SK-N-SH treated with all-trans-retinoic acid at 6 μM for 48 hours (cell line): Measurements from ENCODE around the gene GRM2.
"Not testable (repeated sequence)": the region's sequence is repeated elsewhere in the genome, so short reads cannot be mapped to it uniquely, and the experiment has no call there.

Experiments
- ATAC-seq: fragments of 200-7000 bp; cut with Tn5 transposase; 3 replicates; pipeline ENCODE4 v1.9.1; 2020; ENCODE audit warnings: mild to moderate bottlenecking, moderate library complexity
- ARNTL ChIP-seq: fragments of 450-650 bp; formaldehyde crosslinking; IDR thresholded peaks from 2 replicates; pipeline ENCODE4 v1.5.0; 2020; ENCODE audit warnings: low read depth, mild to moderate bottlenecking, moderate library complexity, borderline replicate concordance
- BACH2 ChIP-seq: fragments of 250-450 bp; sonication (Bioruptor Pico); IDR thresholded peaks from 2 replicates; pipeline ENCODE4 v1.9.0; 2021; ENCODE audit warnings: mild to moderate bottlenecking, borderline replicate concordance
- CSDC2 ChIP-seq: fragments of 250-450 bp; sonication (Bioruptor Pico); IDR thresholded peaks from 2 replicates; pipeline ENCODE4 v1.5.0; 2020; ENCODE audit warnings: mild to moderate bottlenecking, moderate library complexity
- ESRRG ChIP-seq: fragments of 250-450 bp; sonication (Bioruptor Pico); IDR thresholded peaks from 2 replicates; pipeline ENCODE4 v1.6.1; 2021; ENCODE audit warnings: mild to moderate bottlenecking
- ISL1 ChIP-seq: fragments of 250-450 bp; sonication (Bioruptor Pico); IDR thresholded peaks from 2 replicates; pipeline ENCODE4 v2.1.2; 2022; ENCODE audit warnings: mild to moderate bottlenecking, moderate library complexity
- OSR1 ChIP-seq: fragments of 250-450 bp; sonication (Bioruptor Pico); IDR thresholded peaks from 2 replicates; pipeline ENCODE4 v1.8.0; 2022; ENCODE audit warnings: moderate library complexity, mild to moderate bottlenecking, inconsistent platforms
- PPARA ChIP-seq: fragments of 250-450 bp; sonication (Bioruptor Pico); IDR thresholded peaks from 2 replicates; pipeline ENCODE4 v1.5.0; 2020; ENCODE audit warnings: mild to moderate bottlenecking, borderline replicate concordance
- RARB ChIP-seq: fragments of 250-450 bp; sonication (Bioruptor Pico); IDR thresholded peaks from 2 replicates; pipeline ENCODE4 v1.8.0; 2021; ENCODE audit warnings: mild to moderate bottlenecking, moderate library complexity
- SNAI2 ChIP-seq: fragments of 250-450 bp; sonication (Bioruptor Pico); IDR thresholded peaks from 2 replicates; pipeline ENCODE4 v1.5.0; 2020; ENCODE audit warnings: mild to moderate bottlenecking, moderate library complexity
- TCF4 ChIP-seq: fragments of 250-450 bp; sonication (Bioruptor Pico); IDR thresholded peaks from 2 replicates; pipeline ENCODE4 v1.8.0; 2021; ENCODE audit warnings: mild to moderate bottlenecking, moderate library complexity, borderline replicate concordance
- TOX ChIP-seq: fragments of 250-450 bp; sonication (Bioruptor Pico); IDR thresholded peaks from 2 replicates; pipeline ENCODE4 v1.8.0; 2021; ENCODE audit warnings: mild to moderate bottlenecking, moderate library complexity, borderline replicate concordance
- TSHZ2 ChIP-seq: fragments of 250-450 bp; sonication (Bioruptor Pico); IDR thresholded peaks from 2 replicates; pipeline ENCODE4 v1.5.0; 2020; ENCODE audit warnings: mild to moderate bottlenecking, moderate library complexity
- ZC3H10 ChIP-seq: fragments of 250-450 bp; sonication (Bioruptor Pico); IDR thresholded peaks from 2 replicates; pipeline ENCODE4 v1.5.1; 2021; ENCODE audit warnings: mild to moderate bottlenecking, moderate library complexity
- ZFP3 ChIP-seq: fragments of 250-450 bp; sonication (Bioruptor Pico); IDR thresholded peaks from 2 replicates; pipeline ENCODE4 v1.5.0; 2020; ENCODE audit warnings: mild to moderate bottlenecking, moderate library complexity
- ZFP30 ChIP-seq: fragments of 450-650 bp; formaldehyde crosslinking; IDR thresholded peaks from 2 replicates; pipeline ENCODE4 v1.5.0; 2022; ENCODE audit warnings: mild to moderate bottlenecking, moderate library complexity
- ZNF565 ChIP-seq: fragments of 450-650 bp; formaldehyde crosslinking; conservative IDR thresholded peaks from 2 replicates; pipeline ENCODE4 v1.5.0; 2020; ENCODE audit warnings: low read depth, mild to moderate bottlenecking, moderate library complexity
- ZNF70 ChIP-seq: fragments of 450-650 bp; formaldehyde crosslinking; IDR thresholded peaks from 2 replicates; pipeline ENCODE4 v1.5.0; 2020; ENCODE audit warnings: mild to moderate bottlenecking, moderate library complexity
- ZNF8 ChIP-seq: fragments of 450-650 bp; formaldehyde crosslinking; IDR thresholded peaks from 2 replicates; pipeline ENCODE4 v1.5.0; 2020; ENCODE audit warnings: mild to moderate bottlenecking, moderate library complexity
- TF ChIP-seq, protein P1 (sequence below): fragments of 250-450 bp; sonication (Bioruptor Pico); IDR thresholded peaks from 2 replicates; pipeline ENCODE4 v1.5.1; 2020; ENCODE audit warnings: low read depth, mild to moderate bottlenecking, moderate library complexity
- TF ChIP-seq, protein P2 (sequence below): fragments of 250-450 bp; sonication (Bioruptor Pico); IDR thresholded peaks from 2 replicates; pipeline ENCODE4 v1.5.1; 2021; ENCODE audit warnings: mild to moderate bottlenecking, moderate library complexity
- TF ChIP-seq, protein P3 (sequence below): fragments of 250-450 bp; sonication (Bioruptor Pico); IDR thresholded peaks from 2 replicates; pipeline ENCODE4 v1.8.0; 2021; ENCODE audit warnings: low read depth, mild to moderate bottlenecking, moderate library complexity, borderline replicate concordance
- TF ChIP-seq, protein P4 (sequence below): fragments of 250-450 bp; sonication (Bioruptor Pico); IDR thresholded peaks from 2 replicates; pipeline ENCODE4 v1.8.0; 2020; ENCODE audit warnings: mild to moderate bottlenecking, moderate library complexity, borderline replicate concordance

The GRM2 gene

DNA sequence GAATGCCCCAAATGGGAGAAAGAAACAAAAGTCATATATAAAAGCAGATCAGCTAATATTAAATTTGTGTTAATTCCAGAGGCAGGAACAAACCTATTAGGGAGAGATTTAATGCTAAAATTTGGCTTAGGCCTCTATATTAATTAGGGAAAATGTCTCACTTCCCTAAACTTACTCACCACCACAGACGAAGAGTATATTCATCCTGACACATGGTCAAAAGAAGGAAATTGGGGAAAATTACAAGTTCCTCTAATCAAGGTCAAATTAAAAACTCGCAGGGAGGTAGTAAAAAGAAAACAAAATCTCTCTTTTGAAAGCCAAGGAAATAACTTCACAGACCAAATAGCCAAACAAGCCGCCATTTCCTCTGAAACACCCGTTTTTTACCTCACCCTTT lies 32.2 kb downstream of the GRM2 start:
- ATAC-seq: no peak
- TF ChIP-seq ZNF565 (CRISPR knock-in tag) (no peak), ESRRG (no peak), PPARA (no peak)

- not testable (repeated sequence) for ATAC-seq
These were observed 35.5 kb downstream of the GRM2 start for GRCh38 chr3:51742320-51742719.

DNA sequence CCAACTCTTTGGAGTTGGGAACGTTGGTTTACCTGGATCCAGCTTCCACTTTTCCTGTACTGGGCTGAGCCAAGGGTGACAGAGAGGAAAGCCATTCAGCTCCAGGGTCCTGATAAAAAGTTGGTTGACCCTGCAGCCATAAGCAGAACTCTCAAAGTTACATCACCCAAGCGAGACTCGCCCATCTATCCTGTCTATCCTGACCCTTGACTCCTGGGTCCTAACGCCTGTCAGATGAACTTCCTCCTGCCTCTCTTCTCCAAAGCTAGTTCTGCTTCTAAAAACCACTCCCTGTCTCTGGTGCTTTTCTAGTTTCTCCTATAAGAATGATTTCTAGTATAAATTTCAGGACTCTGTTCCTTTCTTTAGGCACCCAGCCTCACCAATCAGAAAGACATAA lies 36.1 kb downstream of the GRM2 start:
- not testable (repeated sequence) for ATAC-seq

GRCh38 chr3:51747840-51748239 lies 41.0 kb downstream of the GRM2 start:
- TF ChIP-seq ZFP3 (CRISPR knock-in tag) (no peak), ISL1 (no peak), OSR1 (CRISPR knock-in tag) (no peak), ZNF70 (CRISPR knock-in tag) (no peak), CSDC2 (CRISPR knock-in tag) (no peak), SNAI2 (CRISPR knock-in tag) (no peak), ZNF8 (CRISPR knock-in tag) (no peak), ZNF565 (CRISPR knock-in tag) (no peak), PPARA (no peak), ESRRG (no peak), ZFP30 (CRISPR knock-in tag) (no peak)
- TF ChIP-seq, protein P1, sequence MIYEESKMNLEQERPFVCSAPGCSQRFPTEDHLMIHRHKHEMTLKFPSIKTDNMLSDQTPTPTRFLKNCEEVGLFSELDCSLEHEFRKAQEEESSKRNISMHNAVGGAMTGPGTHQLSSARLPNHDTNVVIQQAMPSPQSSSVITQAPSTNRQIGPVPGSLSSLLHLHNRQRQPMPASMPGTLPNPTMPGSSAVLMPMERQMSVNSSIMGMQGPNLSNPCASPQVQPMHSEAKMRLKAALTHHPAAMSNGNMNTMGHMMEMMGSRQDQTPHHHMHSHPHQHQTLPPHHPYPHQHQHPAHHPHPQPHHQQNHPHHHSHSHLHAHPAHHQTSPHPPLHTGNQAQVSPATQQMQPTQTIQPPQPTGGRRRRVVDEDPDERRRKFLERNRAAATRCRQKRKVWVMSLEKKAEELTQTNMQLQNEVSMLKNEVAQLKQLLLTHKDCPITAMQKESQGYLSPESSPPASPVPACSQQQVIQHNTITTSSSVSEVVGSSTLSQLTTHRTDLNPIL (CRISPR knock-in tag): no peak
- TF ChIP-seq, protein P2, sequence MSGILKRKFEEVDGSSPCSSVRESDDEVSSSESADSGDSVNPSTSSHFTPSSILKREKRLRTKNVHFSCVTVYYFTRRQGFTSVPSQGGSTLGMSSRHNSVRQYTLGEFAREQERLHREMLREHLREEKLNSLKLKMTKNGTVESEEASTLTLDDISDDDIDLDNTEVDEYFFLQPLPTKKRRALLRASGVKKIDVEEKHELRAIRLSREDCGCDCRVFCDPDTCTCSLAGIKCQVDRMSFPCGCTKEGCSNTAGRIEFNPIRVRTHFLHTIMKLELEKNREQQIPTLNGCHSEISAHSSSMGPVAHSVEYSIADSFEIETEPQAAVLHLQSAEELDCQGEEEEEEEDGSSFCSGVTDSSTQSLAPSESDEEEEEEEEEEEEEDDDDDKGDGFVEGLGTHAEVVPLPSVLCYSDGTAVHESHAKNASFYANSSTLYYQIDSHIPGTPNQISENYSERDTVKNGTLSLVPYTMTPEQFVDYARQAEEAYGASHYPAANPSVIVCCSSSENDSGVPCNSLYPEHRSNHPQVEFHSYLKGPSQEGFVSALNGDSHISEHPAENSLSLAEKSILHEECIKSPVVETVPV (CRISPR knock-in tag): no peak
- TF ChIP-seq, protein P3, sequence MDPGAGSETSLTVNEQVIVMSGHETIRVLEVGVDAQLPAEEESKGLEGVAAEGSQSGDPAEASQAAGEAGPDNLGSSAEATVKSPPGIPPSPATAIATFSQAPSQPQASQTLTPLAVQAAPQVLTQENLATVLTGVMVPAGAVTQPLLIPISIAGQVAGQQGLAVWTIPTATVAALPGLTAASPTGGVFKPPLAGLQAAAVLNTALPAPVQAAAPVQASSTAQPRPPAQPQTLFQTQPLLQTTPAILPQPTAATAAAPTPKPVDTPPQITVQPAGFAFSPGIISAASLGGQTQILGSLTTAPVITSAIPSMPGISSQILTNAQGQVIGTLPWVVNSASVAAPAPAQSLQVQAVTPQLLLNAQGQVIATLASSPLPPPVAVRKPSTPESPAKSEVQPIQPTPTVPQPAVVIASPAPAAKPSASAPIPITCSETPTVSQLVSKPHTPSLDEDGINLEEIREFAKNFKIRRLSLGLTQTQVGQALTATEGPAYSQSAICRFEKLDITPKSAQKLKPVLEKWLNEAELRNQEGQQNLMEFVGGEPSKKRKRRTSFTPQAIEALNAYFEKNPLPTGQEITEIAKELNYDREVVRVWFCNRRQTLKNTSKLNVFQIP: no peak
- TF ChIP-seq, protein P4, sequence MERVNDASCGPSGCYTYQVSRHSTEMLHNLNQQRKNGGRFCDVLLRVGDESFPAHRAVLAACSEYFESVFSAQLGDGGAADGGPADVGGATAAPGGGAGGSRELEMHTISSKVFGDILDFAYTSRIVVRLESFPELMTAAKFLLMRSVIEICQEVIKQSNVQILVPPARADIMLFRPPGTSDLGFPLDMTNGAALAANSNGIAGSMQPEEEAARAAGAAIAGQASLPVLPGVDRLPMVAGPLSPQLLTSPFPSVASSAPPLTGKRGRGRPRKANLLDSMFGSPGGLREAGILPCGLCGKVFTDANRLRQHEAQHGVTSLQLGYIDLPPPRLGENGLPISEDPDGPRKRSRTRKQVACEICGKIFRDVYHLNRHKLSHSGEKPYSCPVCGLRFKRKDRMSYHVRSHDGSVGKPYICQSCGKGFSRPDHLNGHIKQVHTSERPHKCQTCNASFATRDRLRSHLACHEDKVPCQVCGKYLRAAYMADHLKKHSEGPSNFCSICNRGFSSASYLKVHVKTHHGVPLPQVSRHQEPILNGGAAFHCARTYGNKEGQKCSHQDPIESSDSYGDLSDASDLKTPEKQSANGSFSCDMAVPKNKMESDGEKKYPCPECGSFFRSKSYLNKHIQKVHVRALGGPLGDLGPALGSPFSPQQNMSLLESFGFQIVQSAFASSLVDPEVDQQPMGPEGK (CRISPR knock-in tag): no peak
- no peak for ATAC-seq

DNA sequence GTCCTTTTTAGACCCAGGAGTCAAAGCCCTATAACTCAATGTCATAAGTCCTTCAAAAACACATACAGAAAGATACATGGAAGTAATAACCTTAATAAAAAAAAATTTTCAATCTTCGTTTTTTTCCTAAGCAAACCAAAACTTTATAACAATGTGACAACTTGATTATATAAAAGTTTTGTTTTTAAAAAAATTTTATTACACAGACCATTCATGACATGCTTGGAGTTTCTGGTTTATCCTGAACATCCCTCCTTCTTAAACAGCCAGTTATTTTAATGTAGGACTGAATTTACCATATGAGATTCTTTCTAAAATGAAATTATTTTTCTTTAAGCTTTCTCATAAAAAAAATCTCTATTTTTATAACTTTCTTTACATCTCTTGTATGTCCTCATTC lies 41.5 kb downstream of the GRM2 start:
- no peak for TF ChIP-seq TOX (CRISPR knock-in tag)
- TF ChIP-seq TCF4 (CRISPR knock-in tag): no peak
- TF ChIP-seq BACH2 (CRISPR knock-in tag): no peak
- no peak for ATAC-seq

GRCh38 chr3:51750878-51751277 lies 44.0 kb downstream of the GRM2 start:
- no peak for ATAC-seq
- TF ChIP-seq ZNF70 (CRISPR knock-in tag) (no peak), ZFP30 (CRISPR knock-in tag) (no peak), RARB (CRISPR knock-in tag) (no peak), TSHZ2 (CRISPR knock-in tag) (no peak), ARNTL (no peak), PPARA (no peak), BACH2 (CRISPR knock-in tag) (no peak), CSDC2 (CRISPR knock-in tag) (no peak), ZNF565 (CRISPR knock-in tag) (no peak), ZC3H10 (no peak), TOX (CRISPR knock-in tag) (no peak), TCF4 (CRISPR knock-in tag) (no peak)
- TF ChIP-seq, protein P1 (CRISPR knock-in tag): no peak
